Right atrium auricular region (tissue), 2 donors: Measurements from ENCODE around the gene GMCL2. TPM values are rescaled to one million over a fixed set of nuclear protein-coding genes. Genes with fewer than 3 reads are reported as not detected.

Experiments
- DNase-seq: peaks from one replicate; pipeline ENCODE4 v3.0.0-alpha.2; 2019; ENCODE audit warnings: low spot score
- H3K27ac ChIP-seq, 2 donors: fragments of 200-600 bp; sonication (generic); 1 replicate in 1 of 2; 2 replicates in 1 of 2; pipeline ENCODE4 v1.5.1; 2016 to 2019
- H3K27me3 ChIP-seq, 2 donors: fragments of 200-600 bp; sonication (generic); one replicate each; pipeline versions ENCODE4 v1.5.1 to v1.6.0; 2017 to 2019
- H3K36me3 ChIP-seq: fragments of 200-600 bp; sonication (generic); one replicate; pipeline ENCODE4 v1.5.1; 2016
- H3K4me1 ChIP-seq, 2 donors: fragments of 200-600 bp; sonication (generic); one replicate each; pipeline versions ENCODE4 v1.5.1 to v1.6.0; 2017 to 2019
- H3K4me3 ChIP-seq, 2 donors: fragments of 200-600 bp; sonication (generic); 1 replicate in 1 of 2; 2 replicates in 1 of 2; pipeline ENCODE4 v1.5.1; 2017 to 2019; ENCODE audit warnings: mild to moderate bottlenecking in 1 of 2, moderate library complexity in 1 of 2
- H3K9me3 ChIP-seq, 2 donors: fragments of 200-600 bp; sonication (generic); one replicate each; pipeline ENCODE4 v1.5.1; 2019
- CTCF ChIP-seq, 2 donors: fragments of 200-600 bp; sonication (generic); IDR thresholded peaks; one replicate each; pipeline ENCODE4 v1.5.1; 2019; ENCODE audit warnings: antibody characterized with exemption in 2 of 2
- total RNA-seq, 2 donors: library from RNA; depleted of rRNA; stranded (reverse); fragments of >200 nt; gene quantifications; one replicate each; pipeline ENCODE4 v1.1.0, GENCODE V29; 2016

Gene GMCL2
- total RNA-seq, 2 donors from 2014 or later, result not detected

DNA sequence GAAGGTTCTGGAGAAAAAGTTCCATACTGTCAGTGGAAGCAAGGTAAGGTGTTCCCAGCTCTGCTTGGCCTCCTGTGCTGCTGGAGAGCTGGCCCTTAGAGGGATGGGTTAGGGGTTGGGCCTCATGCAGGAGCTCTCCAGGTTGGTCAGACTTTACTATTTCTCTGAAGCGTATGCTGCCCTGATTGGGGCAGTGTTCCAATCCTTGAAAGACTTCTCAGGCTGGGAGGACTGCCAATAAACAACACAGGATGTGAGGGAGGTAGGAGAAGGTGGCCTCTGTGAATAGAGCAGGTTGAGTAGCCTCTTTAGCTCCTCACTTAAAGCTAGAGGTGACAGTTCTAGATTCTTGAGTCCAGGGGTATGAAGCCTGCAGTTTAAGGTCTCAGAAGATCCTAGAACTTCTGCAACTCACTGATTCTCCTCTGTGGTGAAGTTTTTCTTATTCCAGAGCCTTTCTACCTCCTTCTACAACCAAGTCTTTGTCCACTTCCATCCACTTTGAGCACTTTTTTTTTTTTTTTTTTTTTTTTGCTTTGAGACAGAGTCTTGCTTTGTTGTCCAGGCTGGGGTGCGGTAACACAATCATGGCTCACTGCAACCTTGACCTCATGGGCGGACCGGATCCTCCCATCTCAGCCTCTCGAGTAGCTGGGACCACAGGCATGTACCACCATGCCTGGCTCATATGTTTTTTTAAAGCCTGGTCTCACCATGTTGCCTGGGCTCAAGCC is 20.2 kb upstream of the GMCL2 start:
- no peak overlapping the region for H3K27ac ChIP-seq
- no peak for TF ChIP-seq CTCF (IDR thresholded peaks at IDR 0.05)
- H3K4me1 ChIP-seq, result peaks cover 0 to 21% of the 10 kb centered on the region in 2 donors
- H3K4me3 ChIP-seq, result no peak overlapping the region
- H3K9me3 ChIP-seq, result no peaks in the 10 kb centered on the region
- no peaks in the 10 kb centered on the region for H3K27me3 ChIP-seq
- DNase-seq, result no peak
- peaks cover 66% of the 10 kb centered on the region for H3K36me3 ChIP-seq

DNA sequence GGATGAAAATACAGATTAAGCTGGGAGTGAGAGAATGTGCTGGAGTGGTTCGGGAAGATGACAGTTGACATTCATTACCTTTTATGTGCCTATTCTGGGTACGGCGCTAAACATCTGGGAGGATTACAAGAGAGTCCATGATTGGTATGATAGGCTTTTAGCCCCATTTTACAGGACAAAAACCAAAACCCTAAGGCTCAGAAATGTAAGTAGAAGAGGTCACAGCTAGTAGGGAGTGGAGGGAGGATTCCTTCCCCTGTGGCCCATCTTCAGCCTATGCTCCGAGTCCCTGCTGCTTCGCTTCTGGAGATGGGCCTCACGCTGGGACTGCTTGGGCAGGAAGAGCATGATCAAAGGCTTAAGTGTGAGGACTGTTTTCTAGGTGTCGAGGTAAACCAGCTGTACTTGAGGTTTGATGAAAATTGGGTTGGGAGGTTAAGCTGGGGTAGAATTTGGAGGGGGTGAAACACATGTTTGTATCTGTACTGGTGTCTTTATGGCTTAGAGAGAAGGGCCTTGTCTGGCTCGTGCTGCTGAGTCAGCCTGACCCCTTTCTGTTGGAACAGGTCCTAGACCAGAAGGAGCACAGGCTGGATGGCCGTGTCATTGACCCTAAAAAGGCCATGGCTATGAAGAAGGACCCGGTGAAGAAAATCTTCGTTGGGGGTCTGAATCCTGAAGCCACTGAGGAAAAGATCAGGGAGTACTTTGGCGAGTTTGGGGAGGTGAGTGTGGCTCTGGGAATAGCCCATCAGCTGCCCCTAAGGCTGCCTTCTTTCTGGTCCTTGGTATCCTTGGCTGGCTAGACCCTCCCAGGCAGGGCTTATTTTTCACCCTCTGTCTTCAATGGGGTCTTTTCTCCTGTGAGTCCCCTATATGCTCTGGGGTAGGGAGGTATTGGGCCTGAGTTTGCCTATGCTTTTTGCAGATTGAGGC is 19.3 kb upstream of the GMCL2 start:
- peak overlapping the region; percentile 16 to 62 for H3K27ac ChIP-seq
- peaks cover 0 to 21% of the 10 kb centered on the region in 2 donors for H3K4me1 ChIP-seq
- no peaks in the 10 kb centered on the region for H3K9me3 ChIP-seq
- peaks cover 56% of the 10 kb centered on the region for H3K36me3 ChIP-seq
- peak overlapping the region; percentile 83 to 87 for H3K4me3 ChIP-seq
- DNase-seq, result no peak
- no peak for TF ChIP-seq CTCF (IDR thresholded peaks at IDR 0.05)
- no peaks in the 10 kb centered on the region for H3K27me3 ChIP-seq

GRCh38 chr5:178205749-178206047 is 18.5 kb upstream of the GMCL2 start:
- Histone ChIP-seq H3K27ac (peak overlapping the region in 1 of 2 donors; percentile 82), H3K4me3 (peak overlapping the region; percentile 83 to 87), H3K9me3 (no peaks in the 10 kb centered on the region), H3K4me1 (peaks cover 0 to 21% of the 10 kb centered on the region in 2 donors), H3K36me3 (peaks cover 49% of the 10 kb centered on the region), H3K27me3 (no peaks in the 10 kb centered on the region)
- no peak for TF ChIP-seq CTCF (IDR thresholded peaks at IDR 0.05)
- DNase-seq, result no peak

DNA sequence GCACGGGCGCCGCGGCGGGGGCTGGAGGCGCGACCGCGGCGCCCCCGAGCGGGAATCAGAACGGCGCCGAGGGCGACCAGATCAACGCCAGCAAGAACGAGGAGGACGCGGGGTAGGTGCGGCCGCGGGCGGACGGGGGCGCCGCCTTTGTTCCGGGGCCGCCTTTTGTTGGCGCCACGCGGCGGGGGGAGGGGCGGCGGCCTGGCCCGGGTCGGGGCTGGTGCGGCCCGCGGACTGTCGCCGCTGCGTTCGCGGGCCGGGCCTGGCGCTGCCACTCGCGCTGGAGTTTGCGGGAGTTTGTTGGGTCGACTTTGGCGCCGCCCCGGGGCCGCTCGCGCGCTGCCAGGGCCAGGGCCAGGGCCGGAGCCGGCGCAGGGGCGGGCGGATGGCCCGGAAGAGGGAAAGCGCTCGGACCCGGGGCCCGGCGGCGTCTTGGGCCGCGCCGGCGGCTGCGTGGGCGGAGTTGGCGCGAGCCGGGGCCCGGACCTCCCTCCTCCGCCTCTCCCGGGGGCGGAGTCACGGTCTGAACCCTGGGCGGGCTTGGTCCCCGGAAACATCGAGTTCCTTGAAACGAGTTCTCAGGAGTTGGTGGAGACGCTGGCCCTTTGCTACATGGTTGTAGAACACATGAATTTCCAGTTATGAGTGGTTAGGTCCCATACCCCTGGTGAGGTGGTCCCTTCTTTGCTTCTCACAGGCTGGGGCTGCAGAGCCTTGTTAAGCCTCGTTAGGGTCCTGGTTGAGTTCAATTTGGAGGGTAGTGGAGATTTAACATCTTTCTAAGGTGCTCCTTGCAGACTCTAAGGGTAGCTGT is 18.0 kb upstream of the GMCL2 start:
- Histone ChIP-seq H3K4me1 (peaks cover 0 to 21% of the 10 kb centered on the region in 2 donors), H3K27ac (peak overlapping the region; percentile 82 to 92), H3K27me3 (no peaks in the 10 kb centered on the region), H3K36me3 (peaks cover 44% of the 10 kb centered on the region), H3K4me3 (peak overlapping the region; percentile 83 to 87), H3K9me3 (no peaks in the 10 kb centered on the region)
- no peak for TF ChIP-seq CTCF (IDR thresholded peaks at IDR 0.05)
- peak; percentile 77 for DNase-seq

GRCh38 chr5:178204182-178204934 is 17.2 kb upstream of the GMCL2 start, which contains the start of gene HNRNPAB:
Gene HNRNPAB, plus strand, starts transcription at chr5:178204533. Its CDS starts 305 bp downstream, at chr5:178204838.
- H3K27me3 ChIP-seq, result no peaks in the 10 kb centered on the region
- H3K27ac ChIP-seq, result peak within 1 kb of the TSS; percentile 82 to 92
- peaks cover 0 to 21% of the 10 kb centered on the region in 2 donors for H3K4me1 ChIP-seq
- H3K4me3 ChIP-seq, result peak within 1 kb of the TSS; percentile 83 to 87
- no peaks in the 10 kb centered on the region for H3K9me3 ChIP-seq
- peaks cover 36% of the 10 kb centered on the region for H3K36me3 ChIP-seq
- no peak for TF ChIP-seq CTCF (IDR thresholded peaks at IDR 0.05)
- DNase-seq, result peak; percentile 99
